Measurements from ENCODE around the gene PDLIM4. TPM values are rescaled to one million over a fixed set of nuclear protein-coding genes. Genes with fewer than 3 reads are reported as not detected.

PDLIM4 gene
- polyA plus RNA-seq: 10 to 100 TPM in 2 of 4 donors, 1 to 10 TPM in 2; 2.5 to 15.0 (median 10.1) TPM
- long read RNA-seq, donor 1, transcript PDLIM4-201 (7 exons, 2,282 nt): major isoform, 6 of 7 reads
- long read RNA-seq, donor 1, partial matches to known transcripts: 0 of 7 reads
- long read RNA-seq, donor 1, other reads (novel, unspliced or antisense): 0 of 7 reads
- long read RNA-seq, donor 2, partial matches to known transcripts: 0 of 2 reads
- long read RNA-seq, donor 2, other reads (novel, unspliced or antisense): 0 of 2 reads
- long read RNA-seq, donor 3, transcript PDLIM4-201 (7 exons, 2,282 nt): major isoform, 8 of 8 reads
- long read RNA-seq, donor 3, partial matches to known transcripts: 0 of 8 reads
- long read RNA-seq, donor 3, other reads (novel, unspliced or antisense): 0 of 8 reads
- long read RNA-seq, donor 4: 0 reads
- long read RNA-seq, donor 5, partial matches to known transcripts: 0 of 1 reads
- long read RNA-seq, donor 5, other reads (novel, unspliced or antisense): 0 of 1 reads
- long read RNA-seq, donor 6, transcript PDLIM4-201 (7 exons, 2,282 nt): major isoform, 6 of 6 reads
- long read RNA-seq, donor 6, partial matches to known transcripts: 0 of 6 reads
- long read RNA-seq, donor 6, other reads (novel, unspliced or antisense): 0 of 6 reads
- long read RNA-seq, donor 7, transcript PDLIM4-201 (7 exons, 2,282 nt): major isoform, 12 of 12 reads
- long read RNA-seq, donor 7, partial matches to known transcripts: 0 of 12 reads
- long read RNA-seq, donor 7, other reads (novel, unspliced or antisense): 0 of 12 reads
- long read RNA-seq, donor 8, transcript PDLIM4-201 (7 exons, 2,282 nt): major isoform, 8 of 8 reads
- long read RNA-seq, donor 8, partial matches to known transcripts: 0 of 8 reads
- long read RNA-seq, donor 8, other reads (novel, unspliced or antisense): 0 of 8 reads
- long read RNA-seq, donor 9: 0 reads
- long read RNA-seq, donor 10, transcript PDLIM4-201 (7 exons, 2,282 nt): major isoform, 8 of 9 reads
- long read RNA-seq, donor 10, partial matches to known transcripts: 0 of 9 reads
- long read RNA-seq, donor 10, other reads (novel, unspliced or antisense): 0 of 9 reads

- 14 to 27% (median 16%) methylated on average over 53 to 88 of the region's 88 CpGs for WGBS, 3 donors
- peaks cover 3 to 33% (median 8%) of the 10 kb centered on the region in 3 donors for H3K4me1 ChIP-seq (ENCODE audit: control insufficient read depth in 3 of 3, insufficient read depth in 2 of 3, low read depth in 1 of 3, low read length in 2 of 3)
- peaks cover 0 to 18% (median 0%) of the 10 kb centered on the region in 3 donors for H3K27me3 ChIP-seq (ENCODE audit: control insufficient read depth in 3 of 3, insufficient read depth in 3 of 3, low read length in 3 of 3)
- FAIRE-seq (no peak), DNase-seq (peak in 1 of 2 donors; percentile 72)
- H3K9me3 ChIP-seq (ENCODE audit: control insufficient read depth in 2 of 2, insufficient read depth in 1 of 2, low read depth in 1 of 2, low read length in 1 of 2): no peaks in the 10 kb centered on the region
- H3K36me3 ChIP-seq (ENCODE audit: control insufficient read depth in 3 of 3, insufficient read depth in 2 of 3, low read depth in 1 of 3, low read length in 3 of 3): peaks cover 0 to 15% (median 0%) of the 10 kb centered on the region in 3 donors
- peak within 1 kb of the TSS in 2 of 3 donors; percentile 73 to 88 for H3K27ac ChIP-seq (ENCODE audit: low read depth in 1 of 3, low read length in 2 of 3)
- H3K4me3 ChIP-seq (ENCODE audit: low read depth in 1 of 3, low read length in 3 of 3): peak within 1 kb of the TSS in 2 of 3 donors; percentile 42 to 60
These were observed at the start of gene PDLIM4 for GRCh38 chr5:132257131-132258101. Gene PDLIM4, plus strand, starts transcription at chr5:132257696. Its CDS starts 39 bp downstream, at chr5:132257735.

GRCh38 chr5:132207778-132208177 is 49.7 kb upstream of the PDLIM4 start:
- H3K4me1 ChIP-seq (ENCODE audit: control insufficient read depth in 3 of 3, insufficient read depth in 2 of 3, low read depth in 1 of 3, low read length in 2 of 3): no peaks in the 10 kb centered on the region
- no peaks in the 10 kb centered on the region for H3K9me3 ChIP-seq (ENCODE audit: control insufficient read depth in 2 of 2, insufficient read depth in 1 of 2, low read depth in 1 of 2, low read length in 1 of 2)
- no peak for FAIRE-seq
- no peak overlapping the region for H3K4me3 ChIP-seq (ENCODE audit: low read depth in 1 of 3, low read length in 3 of 3)
- no peaks in the 10 kb centered on the region for H3K27me3 ChIP-seq (ENCODE audit: control insufficient read depth in 3 of 3, insufficient read depth in 3 of 3, low read length in 3 of 3)
- H3K27ac ChIP-seq (ENCODE audit: low read depth in 1 of 3, low read length in 2 of 3): no peak overlapping the region
- no peak for DNase-seq
- peaks cover 10 to 55% (median 12%) of the 10 kb centered on the region in 3 donors for H3K36me3 ChIP-seq (ENCODE audit: control insufficient read depth in 3 of 3, insufficient read depth in 2 of 3, low read depth in 1 of 3, low read length in 3 of 3)
- WGBS, 3 donors: 92 to 96% (median 93%) methylated on average over 5 of the region's 5 CpGs

DNA sequence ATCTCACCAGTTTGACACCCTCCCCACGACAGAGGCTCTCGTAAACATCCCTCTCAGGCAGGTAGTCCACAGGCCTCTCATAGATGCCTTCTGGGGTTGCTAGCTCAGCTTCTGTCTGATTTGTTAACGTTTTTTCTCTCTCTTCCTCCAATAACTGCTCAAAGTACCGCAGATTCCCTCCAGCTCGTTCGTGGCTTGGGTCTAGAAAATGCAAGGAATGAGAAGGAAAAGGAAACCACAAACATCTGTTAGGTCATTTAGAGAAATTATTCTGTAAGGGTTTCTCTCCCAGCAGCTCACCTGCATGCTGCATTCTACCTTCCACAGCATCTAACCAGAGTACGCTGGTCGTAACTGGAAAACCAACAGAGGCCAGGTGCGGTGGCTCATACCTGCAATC is 48.4 kb upstream of the PDLIM4 start:
- Histone ChIP-seq H3K4me1 (ENCODE audit: control insufficient read depth in 3 of 3, insufficient read depth in 2 of 3, low read depth in 1 of 3, low read length in 2 of 3) (no peaks in the 10 kb centered on the region), H3K9me3 (ENCODE audit: control insufficient read depth in 2 of 2, insufficient read depth in 1 of 2, low read depth in 1 of 2, low read length in 1 of 2) (no peaks in the 10 kb centered on the region), H3K27ac (ENCODE audit: low read depth in 1 of 3, low read length in 2 of 3) (no peak overlapping the region), H3K36me3 (ENCODE audit: control insufficient read depth in 3 of 3, insufficient read depth in 2 of 3, low read depth in 1 of 3, low read length in 3 of 3) (peaks cover 7 to 56% (median 14%) of the 10 kb centered on the region in 3 donors), H3K4me3 (ENCODE audit: low read depth in 1 of 3, low read length in 3 of 3) (no peak overlapping the region), H3K27me3 (ENCODE audit: control insufficient read depth in 3 of 3, insufficient read depth in 3 of 3, low read length in 3 of 3) (no peaks in the 10 kb centered on the region)
- DNase-seq: no peak
- 73 to 82% (median 74%) methylated on average over 9 of the region's 9 CpGs for WGBS, 3 donors
- FAIRE-seq: no peak

- no peak overlapping the region for H3K4me3 ChIP-seq (ENCODE audit: low read depth in 1 of 3, low read length in 3 of 3)
- FAIRE-seq: no peak
- H3K27ac ChIP-seq (ENCODE audit: low read depth in 1 of 3, low read length in 2 of 3): no peak overlapping the region
- WGBS, 3 donors: 95 to 97% (median 97%) methylated on average over 11 of the region's 11 CpGs
- no peaks in the 10 kb centered on the region for H3K9me3 ChIP-seq (ENCODE audit: control insufficient read depth in 2 of 2, insufficient read depth in 1 of 2, low read depth in 1 of 2, low read length in 1 of 2)
- DNase-seq: no peak
- H3K27me3 ChIP-seq (ENCODE audit: control insufficient read depth in 3 of 3, insufficient read depth in 3 of 3, low read length in 3 of 3): no peaks in the 10 kb centered on the region
- no peaks in the 10 kb centered on the region for H3K4me1 ChIP-seq (ENCODE audit: control insufficient read depth in 3 of 3, insufficient read depth in 2 of 3, low read depth in 1 of 3, low read length in 2 of 3)
- H3K36me3 ChIP-seq (ENCODE audit: control insufficient read depth in 3 of 3, insufficient read depth in 2 of 3, low read depth in 1 of 3, low read length in 3 of 3): peaks cover 7 to 52% (median 14%) of the 10 kb centered on the region in 3 donors
These were observed 47.5 kb upstream of the PDLIM4 start for GRCh38 chr5:132209901-132210545.

GRCh38 chr5:132210944-132211343 is 46.6 kb upstream of the PDLIM4 start:
- WGBS, 3 donors: 90 to 100% (median 97%) methylated on average over 1 of the region's 1 CpG

DNA sequence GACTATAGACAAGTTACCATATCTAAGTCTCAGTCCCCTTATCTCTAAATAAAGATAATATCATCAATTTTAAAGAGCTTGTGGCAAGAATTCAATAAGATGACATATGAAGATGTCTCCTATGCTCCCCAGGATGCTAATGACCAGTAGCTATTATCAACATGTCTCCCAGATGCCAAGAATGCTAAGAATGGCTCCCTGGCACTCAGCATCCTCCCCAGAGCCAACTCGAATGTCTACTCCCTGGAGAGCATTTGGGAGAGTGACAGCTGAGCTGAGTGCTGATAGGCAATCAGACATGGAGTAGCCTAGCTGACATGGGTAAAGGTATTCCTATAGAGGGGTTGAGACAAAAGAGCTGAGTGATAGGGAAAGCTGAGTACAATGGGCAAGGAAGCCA is 45.7 kb upstream of the PDLIM4 start:
- H3K27ac ChIP-seq (ENCODE audit: low read depth in 1 of 3, low read length in 2 of 3): no peak overlapping the region
- 51 to 70% (median 56%) methylated on average over 1 of the region's 1 CpG for WGBS, 3 donors
- FAIRE-seq (no peak), DNase-seq (no peak)
- no peak overlapping the region for H3K4me3 ChIP-seq (ENCODE audit: low read depth in 1 of 3, low read length in 3 of 3)
- no peaks in the 10 kb centered on the region for H3K4me1 ChIP-seq (ENCODE audit: control insufficient read depth in 3 of 3, insufficient read depth in 2 of 3, low read depth in 1 of 3, low read length in 2 of 3)
- H3K36me3 ChIP-seq (ENCODE audit: control insufficient read depth in 3 of 3, insufficient read depth in 2 of 3, low read depth in 1 of 3, low read length in 3 of 3): peaks cover 7 to 51% (median 14%) of the 10 kb centered on the region in 3 donors
- no peaks in the 10 kb centered on the region for H3K9me3 ChIP-seq (ENCODE audit: control insufficient read depth in 2 of 2, insufficient read depth in 1 of 2, low read depth in 1 of 2, low read length in 1 of 2)
- no peaks in the 10 kb centered on the region for H3K27me3 ChIP-seq (ENCODE audit: control insufficient read depth in 3 of 3, insufficient read depth in 3 of 3, low read length in 3 of 3)

More at GRCh38 chr5:132210944-132211343, 46.6 kb upstream of the PDLIM4 start:
- H3K27me3 ChIP-seq (ENCODE audit: control insufficient read depth in 3 of 3, insufficient read depth in 3 of 3, low read length in 3 of 3): no peaks in the 10 kb centered on the region
- H3K4me1 ChIP-seq (ENCODE audit: control insufficient read depth in 3 of 3, insufficient read depth in 2 of 3, low read depth in 1 of 3, low read length in 2 of 3): no peaks in the 10 kb centered on the region
- H3K4me3 ChIP-seq (ENCODE audit: low read depth in 1 of 3, low read length in 3 of 3): no peak overlapping the region
- H3K9me3 ChIP-seq (ENCODE audit: control insufficient read depth in 2 of 2, insufficient read depth in 1 of 2, low read depth in 1 of 2, low read length in 1 of 2): no peaks in the 10 kb centered on the region
- H3K36me3 ChIP-seq (ENCODE audit: control insufficient read depth in 3 of 3, insufficient read depth in 2 of 3, low read depth in 1 of 3, low read length in 3 of 3): peaks cover 7 to 54% (median 14%) of the 10 kb centered on the region in 3 donors
- DNase-seq (no peak), FAIRE-seq (no peak)
- H3K27ac ChIP-seq (ENCODE audit: low read depth in 1 of 3, low read length in 2 of 3): no peak overlapping the region

DNA sequence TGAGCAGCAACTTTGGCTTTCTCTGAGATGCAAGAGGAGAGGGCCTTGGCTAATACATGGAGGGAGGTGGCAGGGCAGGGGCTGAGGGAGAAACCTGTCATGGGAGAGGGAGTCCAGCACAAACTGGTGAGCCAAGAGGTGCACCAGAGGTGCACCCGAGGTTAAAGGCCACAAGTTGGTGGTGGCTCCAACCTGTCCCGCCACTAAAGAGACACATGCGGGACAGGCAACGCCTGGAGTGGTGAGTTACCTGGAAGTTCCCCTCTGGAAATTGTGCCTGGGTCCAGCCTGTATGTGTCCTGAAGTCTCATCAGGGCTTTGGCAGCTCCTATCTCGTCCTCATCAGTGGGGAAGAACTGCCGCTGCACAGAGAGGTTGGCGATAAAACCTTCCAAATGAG is 43.8 kb upstream of the PDLIM4 start:
- no peaks in the 10 kb centered on the region for H3K4me1 ChIP-seq (ENCODE audit: control insufficient read depth in 3 of 3, insufficient read depth in 2 of 3, low read depth in 1 of 3, low read length in 2 of 3)
- WGBS, 3 donors: 93 to 96% (median 95%) methylated on average over 7 of the region's 7 CpGs
- FAIRE-seq (no peak), DNase-seq (no peak)
- peaks cover 7 to 52% (median 11%) of the 10 kb centered on the region in 3 donors for H3K36me3 ChIP-seq (ENCODE audit: control insufficient read depth in 3 of 3, insufficient read depth in 2 of 3, low read depth in 1 of 3, low read length in 3 of 3)
- no peak overlapping the region for H3K4me3 ChIP-seq (ENCODE audit: low read depth in 1 of 3, low read length in 3 of 3)
- no peak overlapping the region for H3K27ac ChIP-seq (ENCODE audit: low read depth in 1 of 3, low read length in 2 of 3)
- H3K9me3 ChIP-seq (ENCODE audit: control insufficient read depth in 2 of 2, insufficient read depth in 1 of 2, low read depth in 1 of 2, low read length in 1 of 2): no peaks in the 10 kb centered on the region
- no peaks in the 10 kb centered on the region for H3K27me3 ChIP-seq (ENCODE audit: control insufficient read depth in 3 of 3, insufficient read depth in 3 of 3, low read length in 3 of 3)
